ENCODE measurements around the gene TIFAB. TPM values are rescaled to one million over a fixed set of nuclear protein-coding genes. Genes with fewer than 3 reads are reported as not detected.

Gene TIFAB
- total RNA-seq, 1 donor from 2014 or later, result not detected

GRCh38 chr5:135435467-135436330 is 16.5 kb downstream of the TIFAB start:
- intact Hi-C loops (cut with micrococcal nuclease), result no loop called here
- ATAC-seq (no peak), DNase-seq (no peak)

- DNase-seq (no peak), ATAC-seq (no peak)
- intact Hi-C loops (cut with micrococcal nuclease), result no loop called here
Observed at GRCh38 chr5:135434591-135435466, 17.3 kb downstream of the TIFAB start.

- ATAC-seq (peak; percentile 9), DNase-seq (no peak)
- intact Hi-C loops (cut with micrococcal nuclease), result no loop called here
Observed at GRCh38 chr5:135433681-135434426, 18.3 kb downstream of the TIFAB start.

- intact Hi-C loops (cut with micrococcal nuclease), result no loop called here
- no peak for DNase-seq
- no peak for ATAC-seq
Observed at GRCh38 chr5:135432113-135432512, 20.0 kb downstream of the TIFAB start.

- intact Hi-C loops (cut with micrococcal nuclease), result no loop called here
- ATAC-seq, result no peak
Observed at GRCh38 chr5:135430135-135430437, 22.1 kb downstream of the TIFAB start.

GRCh38 chr5:135429301-135430134 is 22.6 kb downstream of the TIFAB start:
- DNase-seq (peak; percentile 78), ATAC-seq (peak; percentile 93)
- intact Hi-C loops (cut with micrococcal nuclease), result no loop called here

More at GRCh38 chr5:135430135-135430437, 22.1 kb downstream of the TIFAB start:
- no peak for DNase-seq

- intact Hi-C loops (cut with micrococcal nuclease), result no loop called here
- ATAC-seq (no peak), DNase-seq (no peak)
Observed at GRCh38 chr5:135428586-135428985, 23.6 kb downstream of the TIFAB start.

- no peak for DNase-seq
- intact Hi-C loops (cut with micrococcal nuclease), result no loop called here
- peak; percentile 62 for ATAC-seq
Observed at GRCh38 chr5:135426102-135427082, 25.8 kb downstream of the TIFAB start.

- intact Hi-C loops (cut with micrococcal nuclease), result no loop called here
- DNase-seq, result no peak
- ATAC-seq, result no peak
Observed at GRCh38 chr5:135425641-135426040, 26.5 kb downstream of the TIFAB start.

GRCh38 chr5:135423846-135424168 is 28.3 kb downstream of the TIFAB start:
- DNase-seq (no peak), ATAC-seq (peak; percentile 15)
- intact Hi-C loops (cut with micrococcal nuclease), result no loop called here

GRCh38 chr5:135423146-135423845 is 28.9 kb downstream of the TIFAB start:
- DNase-seq (no peak), ATAC-seq (peak; percentile 17)
- intact Hi-C loops (cut with micrococcal nuclease), result no loop called here

- DNase-seq (no peak), ATAC-seq (no peak)
- intact Hi-C loops (cut with micrococcal nuclease), result no loop called here
Observed at GRCh38 chr5:135422419-135422818, 29.7 kb downstream of the TIFAB start.

- intact Hi-C loops (cut with micrococcal nuclease), result no loop called here
- ATAC-seq, result no peak
- DNase-seq, result no peak
Observed at GRCh38 chr5:135417083-135417482, 35.1 kb downstream of the TIFAB start.

GRCh38 chr5:135405082-135405481 is 47.1 kb downstream of the TIFAB start:
- intact Hi-C loops (cut with micrococcal nuclease), result no loop called here
- DNase-seq, result no peak
- no peak for ATAC-seq

- ATAC-seq (no peak), DNase-seq (no peak)
- intact Hi-C loops (cut with micrococcal nuclease), result no loop called here
Observed at GRCh38 chr5:135402031-135402430, 50.1 kb downstream of the TIFAB start.

- no peak for ATAC-seq
- intact Hi-C loops (cut with micrococcal nuclease), result no loop called here
- no peak for DNase-seq
Observed at GRCh38 chr5:135400866-135401265, 51.3 kb downstream of the TIFAB start.

GRCh38 chr5:135399794-135400542 is 52.2 kb downstream of the TIFAB start:
- intact Hi-C loops (cut with micrococcal nuclease), result no loop called here
- DNase-seq (no peak), ATAC-seq (no peak)
